RKO (cell line): ENCODE results near the gene GASK1B.
A peak's percentile ranks its signal among the peaks of the same experiment; 100 is the strongest.

Source experiments
- DNase-seq: peaks from one replicate; pipeline ENCODE4 v3.0.0-alpha.2; 2016; ENCODE audit warnings: low spot score

The GASK1B gene

GRCh38 chr4:158172261-158173258 lies at the start of gene GASK1B:
GASK1B (minus strand) TSS chr4:158173025; CDS start chr4:158171375, 1,650 bp downstream.
- peak; percentile 73 for DNase-seq

- DNase-seq, result no peak
These were observed 46.8 kb upstream of the GASK1B start for GRCh38 chr4:158219623-158220022.

- no peak for DNase-seq
These were observed 44.9 kb upstream of the GASK1B start for GRCh38 chr4:158217763-158218162.

GRCh38 chr4:158214856-158215255 lies 42.0 kb upstream of the GASK1B start:
- no peak for DNase-seq

GRCh38 chr4:158213466-158213865 lies 40.6 kb upstream of the GASK1B start:
- no peak for DNase-seq

GRCh38 chr4:158211222-158211621 lies 38.4 kb upstream of the GASK1B start:
- DNase-seq, result peak; percentile 65

- DNase-seq, result peak; percentile 93
These were observed 37.3 kb upstream of the GASK1B start, which contains the start of gene TMEM144 for GRCh38 chr4:158209825-158210807. TMEM144 (plus strand) TSS chr4:158210486; CDS start chr4:158212668, 2,182 bp downstream.

GRCh38 chr4:158208963-158209640 lies 36.3 kb upstream of the GASK1B start:
- DNase-seq, result no peak

GRCh38 chr4:158203929-158204328 lies 31.1 kb upstream of the GASK1B start:
- DNase-seq, result no peak

- DNase-seq, result no peak
These were observed 30.6 kb upstream of the GASK1B start for GRCh38 chr4:158203436-158203835.

GRCh38 chr4:158202481-158202880 lies 29.7 kb upstream of the GASK1B start:
- no peak for DNase-seq

GRCh38 chr4:158201876-158202275 lies 29.1 kb upstream of the GASK1B start:
- DNase-seq, result no peak

GRCh38 chr4:158201322-158201721 lies 28.5 kb upstream of the GASK1B start:
- DNase-seq, result no peak

GRCh38 chr4:158200214-158200613 lies 27.4 kb upstream of the GASK1B start:
- no peak for DNase-seq

- DNase-seq, result no peak
These were observed 24.5 kb upstream of the GASK1B start for GRCh38 chr4:158197194-158197776.

- DNase-seq, result no peak
These were observed 22.5 kb upstream of the GASK1B start for GRCh38 chr4:158195297-158195696.

GRCh38 chr4:158193171-158193749 lies 20.4 kb upstream of the GASK1B start:
- DNase-seq, result peak; percentile 64

- DNase-seq, result no peak
These were observed 19.8 kb upstream of the GASK1B start for GRCh38 chr4:158192439-158193158.

- no peak for DNase-seq
These were observed 17.9 kb upstream of the GASK1B start for GRCh38 chr4:158190718-158191117.

- no peak for DNase-seq
These were observed 16.6 kb upstream of the GASK1B start for GRCh38 chr4:158189422-158189821.
